H1 (cell line): ENCODE results near the gene CHEK2. TPM values are rescaled to one million over a fixed set of nuclear protein-coding genes. Genes with fewer than 3 reads are reported as not detected.

ENCODE experiments used
- CTCF ChIA-PET: fragments of 300-600 bp; sonication (Branson Sonifier 250); formaldehyde crosslinking; loops from one replicate; lab custom pipeline; 2021; ENCODE audit not compliant: partially characterized antibody; lab: Charles Lee
- POLR2A ChIA-PET: fragments of 300-600 bp; sonication (Branson Sonifier 250); formaldehyde crosslinking; loops from one replicate; lab custom pipeline; 2021; ENCODE audit warnings: inconsistent platforms; ENCODE audit not compliant: partially characterized antibody; lab: Charles Lee
- DNase-seq, 2 experiments: peaks; one replicate each; pipeline versions ENCODE4 v3.0.0 to v3.0.0-alpha.2; 2010 to 2022; ENCODE audit warnings: low spot score in 2 of 2, low read depth in 1 of 2, mixed read lengths in 1 of 2
- FAIRE-seq: peaks from 2 replicates; lab custom pipeline; 2011; peaks lifted over from hg19 to GRCh38; lab: Jason Lieb, UNC
- H2AFZ ChIP-seq: 2 replicates; pipeline ENCODE4 v1.8.1; 2012; ENCODE audit warnings: low read length, inconsistent platforms
- H2AK5ac ChIP-seq: 2 replicates; pipeline ENCODE4 v1.6.1; 2013; ENCODE audit warnings: low read depth, low read length
- H2BK120ac ChIP-seq: replicated peaks from 2 replicates; pipeline ENCODE3; 2013; ENCODE audit warnings: low read depth, low read length, inconsistent platforms
- H2BK12ac ChIP-seq: 2 replicates; pipeline ENCODE4 v1.6.1; 2013; ENCODE audit warnings: low read depth, low read length
- H2BK15ac ChIP-seq: 2 replicates; pipeline ENCODE4 v1.6.1; 2013; ENCODE audit warnings: low read length
- H2BK20ac ChIP-seq: 2 replicates; pipeline ENCODE4 v1.6.1; 2013; ENCODE audit warnings: low read length
- H2BK5ac ChIP-seq: 2 replicates; pipeline ENCODE4 v1.6.1; 2013; ENCODE audit warnings: low read depth, low read length
- H3K14ac ChIP-seq: 2 replicates; pipeline ENCODE4 v1.6.1; 2013; ENCODE audit warnings: inconsistent platforms; ENCODE audit not compliant: insufficient read length
- H3K18ac ChIP-seq: 2 replicates; pipeline ENCODE4 v1.6.1; 2013; ENCODE audit warnings: low read length; ENCODE audit errors: extremely low read depth
- H3K23ac ChIP-seq: 2 replicates; pipeline ENCODE4 v1.6.1; 2013; ENCODE audit warnings: inconsistent platforms; ENCODE audit not compliant: insufficient read length
- H3K23me2 ChIP-seq: 2 replicates; pipeline ENCODE4 v1.6.1; 2013; ENCODE audit warnings: low read depth, low read length
- H3K27ac ChIP-seq: 2 replicates; pipeline ENCODE4 v1.6.1; 2011; ENCODE audit warnings: low read depth, low read length, inconsistent platforms
- H3K27me3 ChIP-seq, 4 experiments: replicated peaks in 1 of 4; 1 replicate in 1 of 4; 2 replicates in 3 of 4; pipeline versions ENCODE4 v1.6.1 to v1.8.1; 2011 to 2013; ENCODE audit warnings: low read length in 3 of 4, mild to moderate bottlenecking in 3 of 4, inconsistent platforms in 2 of 4, mixed read lengths in 2 of 4, moderate library complexity in 1 of 4; ENCODE audit not compliant: control insufficient read depth in 3 of 4, insufficient read depth in 3 of 4; ENCODE audit errors: extremely low read depth in 1 of 4
- H3K36me3 ChIP-seq, 4 experiments: 2 replicates each; pipeline versions ENCODE4 v1.6.1 to v1.8.1; 2011 to 2013; ENCODE audit warnings: mild to moderate bottlenecking in 4 of 4, low read length in 3 of 4, moderate library complexity in 2 of 4, control low read depth in 1 of 4, inconsistent platforms in 1 of 4; ENCODE audit not compliant: insufficient read depth in 4 of 4, control insufficient read depth in 2 of 4
- H3K4ac ChIP-seq: replicated peaks from 2 replicates; pipeline ENCODE3; 2013; ENCODE audit warnings: low read length, low read depth, mixed read lengths, inconsistent platforms; ENCODE audit not compliant: insufficient read length
- H3K4me1 ChIP-seq, 4 experiments: replicated peaks in 1 of 4; 1 replicate in 1 of 4; 2 replicates in 3 of 4; pipeline versions ENCODE4 v1.6.1 to v1.8.1; 2011 to 2013; ENCODE audit warnings: low read length in 3 of 4, inconsistent platforms in 2 of 4, mixed read lengths in 1 of 4; ENCODE audit not compliant: insufficient read depth in 4 of 4, control insufficient read depth in 3 of 4
- H3K4me2 ChIP-seq, 2 experiments: 2 replicates each; pipeline versions ENCODE4 v1.6.1 to v1.8.1; 2011 to 2013; ENCODE audit warnings: low read depth in 2 of 2, low read length in 2 of 2, control low read depth in 1 of 2, inconsistent platforms in 1 of 2, mild to moderate bottlenecking in 1 of 2; ENCODE audit not compliant: insufficient read depth in 1 of 2
- H3K4me3 ChIP-seq, 4 experiments: fragments of 200-600, 300-600 bp in 1 of 4; sonication (generic), shearing (Covaris generic), sonication (Bioruptor Twin) in 1 of 4; 2 replicates each; pipeline versions ENCODE4 v1.5.1 to v1.8.1; 2011 to 2016; ENCODE audit warnings: low read length in 4 of 4, low read depth in 3 of 4, control low read depth in 2 of 4, inconsistent platforms in 2 of 4, mild to moderate bottlenecking in 2 of 4, mixed read lengths in 1 of 4, moderate library complexity in 1 of 4; ENCODE audit not compliant: insufficient read depth in 2 of 4; ENCODE audit errors: extremely low read depth in 1 of 4
- H3K56ac ChIP-seq: replicated peaks from 2 replicates; pipeline ENCODE3; 2013; ENCODE audit warnings: low read depth, mild to moderate bottlenecking, mixed read lengths, low read length, inconsistent platforms; ENCODE audit not compliant: insufficient read length
- H3K79me1 ChIP-seq: 2 replicates; pipeline ENCODE4 v1.6.1; 2013; ENCODE audit warnings: low read depth, low read length, control low read depth
- H3K79me2 ChIP-seq, 2 experiments: 2 replicates each; pipeline versions ENCODE4 v1.6.1 to v1.8.1; 2012 to 2013; ENCODE audit warnings: low read length in 2 of 2, mild to moderate bottlenecking in 2 of 2, inconsistent platforms in 1 of 2; ENCODE audit not compliant: insufficient read depth in 2 of 2, control insufficient read depth in 1 of 2
- H3K9ac ChIP-seq, 4 experiments: replicated peaks in 1 of 4; 1 replicate in 1 of 4; 2 replicates in 3 of 4; pipeline versions ENCODE4 v1.6.1 to v1.8.1; 2011 to 2013; ENCODE audit warnings: low read depth in 3 of 4, low read length in 3 of 4, control low read depth in 2 of 4, mild to moderate bottlenecking in 2 of 4, moderate library complexity in 2 of 4, inconsistent platforms in 1 of 4; ENCODE audit errors: extremely low read depth in 1 of 4
- H3K9me3 ChIP-seq, 2 experiments: 2 replicates each; pipeline versions ENCODE4 v1.6.1 to v1.8.1; 2012 to 2013; ENCODE audit warnings: mild to moderate bottlenecking in 2 of 2, moderate library complexity in 2 of 2, control low read depth in 1 of 2, inconsistent platforms in 1 of 2, low read depth in 1 of 2, low read length in 1 of 2, mixed read lengths in 1 of 2; ENCODE audit not compliant: insufficient read depth in 2 of 2
- H4K20me1 ChIP-seq, 2 experiments: replicated peaks in 1 of 2; 2 replicates each; pipeline versions ENCODE3 to v1.8.1; 2011 to 2013; ENCODE audit warnings: inconsistent platforms in 2 of 2, low read length in 2 of 2, mild to moderate bottlenecking in 1 of 2; ENCODE audit not compliant: insufficient read depth in 2 of 2, control insufficient read depth in 1 of 2
- H4K5ac ChIP-seq: 2 replicates; pipeline ENCODE4 v1.6.1; 2013; ENCODE audit warnings: low read length, low read depth, mixed read lengths, inconsistent platforms; ENCODE audit not compliant: insufficient read length
- H4K8ac ChIP-seq: 2 replicates; pipeline ENCODE4 v1.8.0; 2013; ENCODE audit warnings: mild to moderate bottlenecking, moderate library complexity, low read length, inconsistent platforms; ENCODE audit not compliant: insufficient read depth; ENCODE audit errors: extremely low read depth
- H4K91ac ChIP-seq: replicated peaks from 2 replicates; pipeline ENCODE3; 2013; ENCODE audit warnings: low read length, mixed read lengths, inconsistent platforms; ENCODE audit not compliant: insufficient read length
- CHD2 ChIP-seq: IDR thresholded peaks from 2 replicates; pipeline ENCODE4 v1.6.1; 2012; ENCODE audit warnings: low read length, improper control_type of control experiment
- CTCF ChIP-seq, 3 experiments: IDR thresholded peaks; 1 replicate in 2 of 3; 2 replicates in 1 of 3; pipeline versions ENCODE4 v1.5.1 to v1.6.1; 2011; ENCODE audit warnings: low read length in 3 of 3, mild to moderate bottlenecking in 3 of 3, inconsistent platforms in 2 of 3, low read depth in 1 of 3, moderate library complexity in 1 of 3; ENCODE audit not compliant: insufficient read depth in 1 of 3; ENCODE audit errors: control extremely low read depth in 1 of 3
- GTF2F1 ChIP-seq: IDR thresholded peaks from 2 replicates; pipeline ENCODE4 v1.6.1; 2012; ENCODE audit warnings: low read depth, low read length, improper control_type of control experiment, borderline replicate concordance
- NANOG ChIP-seq: IDR thresholded peaks from 2 replicates; pipeline ENCODE4 v1.6.1; 2011; ENCODE audit warnings: low read length, low read depth, mild to moderate bottlenecking, inconsistent platforms; ENCODE audit not compliant: insufficient read depth, poor library complexity, severe bottlenecking
- RFX5 ChIP-seq: IDR thresholded peaks from 2 replicates; pipeline ENCODE4 v1.6.1; 2011; ENCODE audit warnings: low read depth, low read length, improper control_type of control experiment, borderline replicate concordance
- SIN3A ChIP-seq, 2 experiments: IDR thresholded peaks in 1 of 2; conservative IDR thresholded peaks in 1 of 2; 2 replicates each; pipeline ENCODE4 v1.6.1; 2011 to 2012; ENCODE audit warnings: low read length in 2 of 2, improper control_type of control experiment in 1 of 2, low read depth in 1 of 2, mild to moderate bottlenecking in 1 of 2
- SUZ12 ChIP-seq: fragments of 200-600 bp; sonication (generic); IDR thresholded peaks from 2 replicates; pipeline ENCODE4 v1.6.1; 2012; ENCODE audit warnings: mild to moderate bottlenecking, inconsistent platforms, low read length, moderate library complexity, mixed read lengths
- TAF7 ChIP-seq: optimal IDR thresholded peaks from 2 replicates; pipeline ENCODE3; 2011; ENCODE audit warnings: low read depth, mild to moderate bottlenecking, inconsistent platforms, low read length, moderate library complexity, borderline replicate concordance
- TCF12 ChIP-seq: IDR thresholded peaks from 2 replicates; pipeline ENCODE4 v1.6.1; 2011; ENCODE audit warnings: low read depth, mild to moderate bottlenecking, low read length
- USF2 ChIP-seq: IDR thresholded peaks from 2 replicates; pipeline ENCODE4 v1.6.1; 2011; ENCODE audit warnings: low read length, improper control_type of control experiment
- WGBS, 2 experiments: shearing (Covaris generic) in 1 of 2; methylation state at CpG; one replicate each; pipeline versions ENCODE4 v1.1.6 to v1.1.7; 2013 to 2015; ENCODE audit warnings: low lambda C conversion rate in 2 of 2, mixed read lengths in 2 of 2, inconsistent platforms in 1 of 2, low coverage in 1 of 2, missing lambda C conversion rate in 1 of 2; ENCODE audit not compliant: insufficient replicate concordance in 2 of 2, insufficient coverage in 1 of 2, insufficient read length in 1 of 2; ENCODE audit errors: extremely low coverage in 1 of 2, missing lambda C conversion rate in 1 of 2; 5-methylcytosine and 5-hydroxymethylcytosine counted together
- polyA plus RNA-seq, 7 experiments: library from polyadenylated mRNA; depleted of rRNA in 3 of 7; stranded (reverse) in 5 of 7; unstranded in 2 of 7; fragments of >200 nt in 5 of 7; fragments of 200-250 nt in 2 of 7; gene quantifications; 1 replicate in 5 of 7; 2 replicates in 1 of 7; 4 replicates in 1 of 7; pipeline versions ENCODE4 v1.2.1 to v1.2.3, GENCODE V29; 2011 to 2013; ENCODE audit warnings: missing spikeins in 2 of 7, mixed read lengths in 2 of 7
- total RNA-seq: library from RNA; stranded (reverse); fragmentation: NEBNext Ultra II Directional; extraction: Animal tissue kit (Norgen Biotek cat#: 25700); gene quantifications from 2 replicates; pipeline ENCODE4 v1.2.1, GENCODE V29; 2021

CHEK2 gene
- total and polyA plus RNA-seq, 2 of the 8 experiments (the other 6 are each of a cell fraction or from before 2014, with no cell fraction given), result 74.9 to 89.5 TPM

- Histone ChIP-seq H3K23me2 (no peaks in the 10 kb centered on the region), H3K79me1 (no peaks in the 10 kb centered on the region), H3K4me2 (no peak overlapping the region), H3K9me3 (no peaks in the 10 kb centered on the region), H2BK20ac (no peak overlapping the region), H3K18ac (no peak overlapping the region), H2BK120ac (no peak overlapping the region), H3K56ac (no peak overlapping the region), H3K27me3 (no peaks in the 10 kb centered on the region), H3K9ac (no peak overlapping the region), H3K14ac (no peak overlapping the region), H2BK12ac (no peak overlapping the region), H3K4me3 (no peak overlapping the region), H3K4me1 (no peaks in the 10 kb centered on the region), H2BK15ac (no peak overlapping the region), H3K79me2 (no peaks in the 10 kb centered on the region), H3K36me3 (peaks cover 0 to 28% (median 16%) of the 10 kb centered on the region in 4 experiments; a peak in 7 of 8 replicates), H3K23ac (no peak overlapping the region), H4K8ac (no peak overlapping the region), H2BK5ac (no peak overlapping the region), H4K20me1 (no peaks in the 10 kb centered on the region), H2AFZ (no peak overlapping the region), H2AK5ac (no peak overlapping the region), H4K5ac (no peak overlapping the region), H3K27ac (no peak overlapping the region), H3K4ac (no peak overlapping the region), H4K91ac (no peak overlapping the region)
- POLR2A ChIA-PET, result no interaction called here
- 95% methylated on average over 7 of the region's 7 CpGs; no CpG with 5 or more reads in 1 of the 2 experiments for WGBS, 2 experiments
- CTCF ChIA-PET, result interaction anchor here (0.7 kb wide), 1 partner anchor 80 kb away, joined by 3 read pairs; no protein-coding TSS in a partner anchor
- DNase-seq, result no peak
- FAIRE-seq, result no peak
- TF ChIP-seq USF2 (no peak), CHD2 (no peak), TAF7 (no peak), SUZ12 (no peak), RFX5 (no peak), CTCF (IDR thresholded peaks at IDR 0.05; ENCODE audit: control extremely low read depth in 1 of 3, insufficient read depth in 1 of 3, low read depth in 1 of 3, low read length in 3 of 3) (no peak), TCF12 (no peak), GTF2F1 (no peak), NANOG (no peak), SIN3A (conservative IDR thresholded peaks at IDR 0.05 in 1 of 2, IDR thresholded peaks at IDR 0.05 in 1 of 2; ENCODE audit: low read depth in 1 of 2, low read length in 2 of 2) (no peak)
These were observed 26.0 kb downstream of the CHEK2 start for GRCh38 chr22:28715611-28716010.
